Measurements from ENCODE around the gene ARSB. TPM values are rescaled to one million over a fixed set of nuclear protein-coding genes. Genes with fewer than 3 reads are reported as not detected.

ARSB gene
- total RNA-seq, 1 donor from 2014 or later, result 21.4 TPM

- peaks cover 9% of the 10 kb centered on the region for H3K4me1 Mint-ChIP-seq
- no peak for TF ChIP-seq CTCF (IDR thresholded peaks at IDR 0.05; ENCODE audit: unreplicated experiment)
- H3K27ac Mint-ChIP-seq, result no peak overlapping the region
- H3K27me3 Mint-ChIP-seq (ENCODE audit: low read depth), result no peaks in the 10 kb centered on the region
- DNase-seq (ENCODE audit: low spot score in 2 of 2, unreplicated experiment in 2 of 2), result no peak
- no peaks in the 10 kb centered on the region for H3K9me3 Mint-ChIP-seq
- H3K4me3 Mint-ChIP-seq, result no peak overlapping the region
- no peaks in the 10 kb centered on the region for H3K36me3 Mint-ChIP-seq
Measured at GRCh38 chr5:78753093-78753531, 232.0 kb downstream of the ARSB start.

GRCh38 chr5:78751872-78752271 lies 233.2 kb downstream of the ARSB start:
- no peak for DNase-seq (ENCODE audit: low spot score in 2 of 2, unreplicated experiment in 2 of 2)
- peaks cover 13% of the 10 kb centered on the region for H3K4me1 Mint-ChIP-seq
- no peaks in the 10 kb centered on the region for H3K27me3 Mint-ChIP-seq (ENCODE audit: low read depth)
- no peak overlapping the region for H3K4me3 Mint-ChIP-seq
- H3K9me3 Mint-ChIP-seq, result no peaks in the 10 kb centered on the region
- H3K36me3 Mint-ChIP-seq, result no peaks in the 10 kb centered on the region
- H3K27ac Mint-ChIP-seq, result no peak overlapping the region
- no peak for TF ChIP-seq CTCF (IDR thresholded peaks at IDR 0.05; ENCODE audit: unreplicated experiment)

GRCh38 chr5:78750281-78750680 lies 234.8 kb downstream of the ARSB start:
- no peaks in the 10 kb centered on the region for H3K27me3 Mint-ChIP-seq (ENCODE audit: low read depth)
- no peaks in the 10 kb centered on the region for H3K36me3 Mint-ChIP-seq
- H3K4me1 Mint-ChIP-seq, result peaks cover 15% of the 10 kb centered on the region
- H3K9me3 Mint-ChIP-seq, result no peaks in the 10 kb centered on the region
- TF ChIP-seq CTCF (IDR thresholded peaks at IDR 0.05; ENCODE audit: unreplicated experiment), result no peak
- H3K27ac Mint-ChIP-seq, result no peak overlapping the region
- no peak for DNase-seq (ENCODE audit: low spot score in 2 of 2, unreplicated experiment in 2 of 2)
- H3K4me3 Mint-ChIP-seq, result no peak overlapping the region

GRCh38 chr5:78747705-78748359 lies 237.3 kb downstream of the ARSB start:
- H3K27ac Mint-ChIP-seq, result peak overlapping the region; percentile 50
- no peaks in the 10 kb centered on the region for H3K36me3 Mint-ChIP-seq
- H3K4me3 Mint-ChIP-seq, result no peak overlapping the region
- peaks cover 15% of the 10 kb centered on the region for H3K4me1 Mint-ChIP-seq
- no peaks in the 10 kb centered on the region for H3K9me3 Mint-ChIP-seq
- DNase-seq (ENCODE audit: low spot score in 2 of 2, unreplicated experiment in 2 of 2), result no peak
- no peaks in the 10 kb centered on the region for H3K27me3 Mint-ChIP-seq (ENCODE audit: low read depth)
- TF ChIP-seq CTCF (IDR thresholded peaks at IDR 0.05; ENCODE audit: unreplicated experiment), result no peak

GRCh38 chr5:78747055-78747454 lies 238.1 kb downstream of the ARSB start:
- Mint-ChIP-seq H3K27me3 (ENCODE audit: low read depth) (no peaks in the 10 kb centered on the region), H3K36me3 (no peaks in the 10 kb centered on the region), H3K4me3 (no peak overlapping the region), H3K9me3 (no peaks in the 10 kb centered on the region), H3K27ac (no peak overlapping the region), H3K4me1 (peaks cover 15% of the 10 kb centered on the region)
- DNase-seq (ENCODE audit: low spot score in 2 of 2, unreplicated experiment in 2 of 2), result no peak
- no peak for TF ChIP-seq CTCF (IDR thresholded peaks at IDR 0.05; ENCODE audit: unreplicated experiment)
